H1 (cell line): ENCODE data around the gene NUDCD2. TPM values are rescaled to one million over a fixed set of nuclear protein-coding genes. Genes with fewer than 3 reads are reported as not detected.

ENCODE experiments used
- CTCF ChIA-PET: fragments of 300-600 bp; sonication (Branson Sonifier 250); formaldehyde crosslinking; loops from one replicate; lab custom pipeline; 2021; ENCODE audit not compliant: partially characterized antibody; lab: Charles Lee
- POLR2A ChIA-PET: fragments of 300-600 bp; sonication (Branson Sonifier 250); formaldehyde crosslinking; loops from one replicate; lab custom pipeline; 2021; ENCODE audit warnings: inconsistent platforms; ENCODE audit not compliant: partially characterized antibody; lab: Charles Lee
- DNase-seq, 2 experiments: peaks; one replicate each; pipeline versions ENCODE4 v3.0.0 to v3.0.0-alpha.2; 2010 to 2022; ENCODE audit warnings: low spot score in 2 of 2, low read depth in 1 of 2, mixed read lengths in 1 of 2
- FAIRE-seq: peaks from 2 replicates; lab custom pipeline; 2011; peaks lifted over from hg19 to GRCh38; lab: Jason Lieb, UNC
- H2AFZ ChIP-seq: 2 replicates; pipeline ENCODE4 v1.8.1; 2012; ENCODE audit warnings: low read length, inconsistent platforms
- H2AK5ac ChIP-seq: 2 replicates; pipeline ENCODE4 v1.6.1; 2013; ENCODE audit warnings: low read depth, low read length
- H2BK120ac ChIP-seq: replicated peaks from 2 replicates; pipeline ENCODE3; 2013; ENCODE audit warnings: low read depth, low read length, inconsistent platforms
- H2BK12ac ChIP-seq: 2 replicates; pipeline ENCODE4 v1.6.1; 2013; ENCODE audit warnings: low read depth, low read length
- H2BK15ac ChIP-seq: 2 replicates; pipeline ENCODE4 v1.6.1; 2013; ENCODE audit warnings: low read length
- H2BK20ac ChIP-seq: 2 replicates; pipeline ENCODE4 v1.6.1; 2013; ENCODE audit warnings: low read length
- H2BK5ac ChIP-seq: 2 replicates; pipeline ENCODE4 v1.6.1; 2013; ENCODE audit warnings: low read depth, low read length
- H3K14ac ChIP-seq: 2 replicates; pipeline ENCODE4 v1.6.1; 2013; ENCODE audit warnings: inconsistent platforms; ENCODE audit not compliant: insufficient read length
- H3K18ac ChIP-seq: 2 replicates; pipeline ENCODE4 v1.6.1; 2013; ENCODE audit warnings: low read length; ENCODE audit errors: extremely low read depth
- H3K23ac ChIP-seq: 2 replicates; pipeline ENCODE4 v1.6.1; 2013; ENCODE audit warnings: inconsistent platforms; ENCODE audit not compliant: insufficient read length
- H3K23me2 ChIP-seq: 2 replicates; pipeline ENCODE4 v1.6.1; 2013; ENCODE audit warnings: low read depth, low read length
- H3K27ac ChIP-seq: 2 replicates; pipeline ENCODE4 v1.6.1; 2011; ENCODE audit warnings: low read depth, low read length, inconsistent platforms
- H3K27me3 ChIP-seq, 4 experiments: replicated peaks in 1 of 4; 1 replicate in 1 of 4; 2 replicates in 3 of 4; pipeline versions ENCODE4 v1.6.1 to v1.8.1; 2011 to 2013; ENCODE audit warnings: low read length in 3 of 4, mild to moderate bottlenecking in 3 of 4, inconsistent platforms in 2 of 4, mixed read lengths in 2 of 4, moderate library complexity in 1 of 4; ENCODE audit not compliant: control insufficient read depth in 3 of 4, insufficient read depth in 3 of 4; ENCODE audit errors: extremely low read depth in 1 of 4
- H3K36me3 ChIP-seq, 4 experiments: 2 replicates each; pipeline versions ENCODE4 v1.6.1 to v1.8.1; 2011 to 2013; ENCODE audit warnings: mild to moderate bottlenecking in 4 of 4, low read length in 3 of 4, moderate library complexity in 2 of 4, control low read depth in 1 of 4, inconsistent platforms in 1 of 4; ENCODE audit not compliant: insufficient read depth in 4 of 4, control insufficient read depth in 2 of 4
- H3K4ac ChIP-seq: replicated peaks from 2 replicates; pipeline ENCODE3; 2013; ENCODE audit warnings: low read length, low read depth, mixed read lengths, inconsistent platforms; ENCODE audit not compliant: insufficient read length
- H3K4me1 ChIP-seq, 4 experiments: replicated peaks in 1 of 4; 1 replicate in 1 of 4; 2 replicates in 3 of 4; pipeline versions ENCODE4 v1.6.1 to v1.8.1; 2011 to 2013; ENCODE audit warnings: low read length in 3 of 4, inconsistent platforms in 2 of 4, mixed read lengths in 1 of 4; ENCODE audit not compliant: insufficient read depth in 4 of 4, control insufficient read depth in 3 of 4
- H3K4me2 ChIP-seq, 2 experiments: 2 replicates each; pipeline versions ENCODE4 v1.6.1 to v1.8.1; 2011 to 2013; ENCODE audit warnings: low read depth in 2 of 2, low read length in 2 of 2, control low read depth in 1 of 2, inconsistent platforms in 1 of 2, mild to moderate bottlenecking in 1 of 2; ENCODE audit not compliant: insufficient read depth in 1 of 2
- H3K4me3 ChIP-seq, 4 experiments: fragments of 200-600, 300-600 bp in 1 of 4; sonication (generic), shearing (Covaris generic), sonication (Bioruptor Twin) in 1 of 4; 2 replicates each; pipeline versions ENCODE4 v1.5.1 to v1.8.1; 2011 to 2016; ENCODE audit warnings: low read length in 4 of 4, low read depth in 3 of 4, control low read depth in 2 of 4, inconsistent platforms in 2 of 4, mild to moderate bottlenecking in 2 of 4, mixed read lengths in 1 of 4, moderate library complexity in 1 of 4; ENCODE audit not compliant: insufficient read depth in 2 of 4; ENCODE audit errors: extremely low read depth in 1 of 4
- H3K56ac ChIP-seq: replicated peaks from 2 replicates; pipeline ENCODE3; 2013; ENCODE audit warnings: low read depth, mild to moderate bottlenecking, mixed read lengths, low read length, inconsistent platforms; ENCODE audit not compliant: insufficient read length
- H3K79me1 ChIP-seq: 2 replicates; pipeline ENCODE4 v1.6.1; 2013; ENCODE audit warnings: low read depth, low read length, control low read depth
- H3K79me2 ChIP-seq, 2 experiments: 2 replicates each; pipeline versions ENCODE4 v1.6.1 to v1.8.1; 2012 to 2013; ENCODE audit warnings: low read length in 2 of 2, mild to moderate bottlenecking in 2 of 2, inconsistent platforms in 1 of 2; ENCODE audit not compliant: insufficient read depth in 2 of 2, control insufficient read depth in 1 of 2
- H3K9ac ChIP-seq, 4 experiments: replicated peaks in 1 of 4; 1 replicate in 1 of 4; 2 replicates in 3 of 4; pipeline versions ENCODE4 v1.6.1 to v1.8.1; 2011 to 2013; ENCODE audit warnings: low read depth in 3 of 4, low read length in 3 of 4, control low read depth in 2 of 4, mild to moderate bottlenecking in 2 of 4, moderate library complexity in 2 of 4, inconsistent platforms in 1 of 4; ENCODE audit errors: extremely low read depth in 1 of 4
- H3K9me3 ChIP-seq, 2 experiments: 2 replicates each; pipeline versions ENCODE4 v1.6.1 to v1.8.1; 2012 to 2013; ENCODE audit warnings: mild to moderate bottlenecking in 2 of 2, moderate library complexity in 2 of 2, control low read depth in 1 of 2, inconsistent platforms in 1 of 2, low read depth in 1 of 2, low read length in 1 of 2, mixed read lengths in 1 of 2; ENCODE audit not compliant: insufficient read depth in 2 of 2
- H4K20me1 ChIP-seq, 2 experiments: replicated peaks in 1 of 2; 2 replicates each; pipeline versions ENCODE3 to v1.8.1; 2011 to 2013; ENCODE audit warnings: inconsistent platforms in 2 of 2, low read length in 2 of 2, mild to moderate bottlenecking in 1 of 2; ENCODE audit not compliant: insufficient read depth in 2 of 2, control insufficient read depth in 1 of 2
- H4K5ac ChIP-seq: 2 replicates; pipeline ENCODE4 v1.6.1; 2013; ENCODE audit warnings: low read length, low read depth, mixed read lengths, inconsistent platforms; ENCODE audit not compliant: insufficient read length
- H4K8ac ChIP-seq: 2 replicates; pipeline ENCODE4 v1.8.0; 2013; ENCODE audit warnings: mild to moderate bottlenecking, moderate library complexity, low read length, inconsistent platforms; ENCODE audit not compliant: insufficient read depth; ENCODE audit errors: extremely low read depth
- H4K91ac ChIP-seq: replicated peaks from 2 replicates; pipeline ENCODE3; 2013; ENCODE audit warnings: low read length, mixed read lengths, inconsistent platforms; ENCODE audit not compliant: insufficient read length
- ASH2L ChIP-seq: fragments of 200-600, 300-600 bp; sonication (generic); IDR thresholded peaks from one replicate; pipeline ENCODE4 v1.7.1; 2017; ENCODE audit warnings: low read length
- CBX8 ChIP-seq: fragments of 300-800, 300-1000 bp; sonication (generic); IDR thresholded peaks from 2 replicates; pipeline ENCODE4 v1.7.1; 2016; ENCODE audit warnings: low read depth, low read length, borderline replicate concordance
- POLR2A ChIP-seq, 2 experiments: IDR thresholded peaks; 1 replicate in 1 of 2; 2 replicates in 1 of 2; pipeline ENCODE4 v1.6.1; 2011; ENCODE audit warnings: low read depth in 2 of 2, low read length in 2 of 2, mild to moderate bottlenecking in 2 of 2; ENCODE audit errors: control extremely low read depth in 1 of 2
- POLR2AphosphoS5 ChIP-seq: IDR thresholded peaks from 2 replicates; pipeline ENCODE4 v1.6.1; 2011; ENCODE audit warnings: low read depth, low read length
- SP4 ChIP-seq: IDR thresholded peaks from 2 replicates; pipeline ENCODE4 v1.6.1; 2012; ENCODE audit warnings: low read length, inconsistent platforms
- TAF1 ChIP-seq: IDR thresholded peaks from 2 replicates; pipeline ENCODE4 v1.6.1; 2011; ENCODE audit warnings: mild to moderate bottlenecking, low read depth, low read length
- WGBS, 2 experiments: shearing (Covaris generic) in 1 of 2; methylation state at CpG; one replicate each; pipeline versions ENCODE4 v1.1.6 to v1.1.7; 2013 to 2015; ENCODE audit warnings: low lambda C conversion rate in 2 of 2, mixed read lengths in 2 of 2, inconsistent platforms in 1 of 2, low coverage in 1 of 2, missing lambda C conversion rate in 1 of 2; ENCODE audit not compliant: insufficient replicate concordance in 2 of 2, insufficient coverage in 1 of 2, insufficient read length in 1 of 2; ENCODE audit errors: extremely low coverage in 1 of 2, missing lambda C conversion rate in 1 of 2; 5-methylcytosine and 5-hydroxymethylcytosine counted together
- polyA plus RNA-seq, 7 experiments: library from polyadenylated mRNA; depleted of rRNA in 3 of 7; stranded (reverse) in 5 of 7; unstranded in 2 of 7; fragments of >200 nt in 5 of 7; fragments of 200-250 nt in 2 of 7; gene quantifications; 1 replicate in 5 of 7; 2 replicates in 1 of 7; 4 replicates in 1 of 7; pipeline versions ENCODE4 v1.2.1 to v1.2.3, GENCODE V29; 2011 to 2013; ENCODE audit warnings: missing spikeins in 2 of 7, mixed read lengths in 2 of 7
- total RNA-seq: library from RNA; stranded (reverse); fragmentation: NEBNext Ultra II Directional; extraction: Animal tissue kit (Norgen Biotek cat#: 25700); gene quantifications from 2 replicates; pipeline ENCODE4 v1.2.1, GENCODE V29; 2021

Gene NUDCD2
- total and polyA plus RNA-seq, 2 of the 8 experiments (the other 6 are each of a cell fraction or from before 2014, with no cell fraction given), result 12.2 to 59.5 TPM

- Histone ChIP-seq H2BK12ac (no peak overlapping the region), H4K20me1 (peaks cover 7 to 14% of the 10 kb centered on the region in 2 experiments), H3K4me1 (peaks cover 0 to 3% (median 1%) of the 10 kb centered on the region in 4 experiments; a peak in 3 of 7 replicates), H3K23ac (no peak overlapping the region), H3K79me2 (peaks cover 20 to 48% of the 10 kb centered on the region in 2 experiments), H3K14ac (no peak overlapping the region), H3K36me3 (peaks cover 3 to 31% (median 20%) of the 10 kb centered on the region in 4 experiments; a peak in 7 of 8 replicates), H3K27ac (no peak overlapping the region), H3K27me3 (no peaks in the 10 kb centered on the region), H4K5ac (no peak overlapping the region), H3K9ac (peak overlapping the region in 1 of 4 experiments; percentile 16; a peak in 1 of 7 replicates), H4K8ac (no peak overlapping the region), H2BK5ac (no peak overlapping the region; the same call in 1 of the 2 replicates), H2BK120ac (no peak overlapping the region), H2AK5ac (no peak overlapping the region), H3K9me3 (no peaks in the 10 kb centered on the region), H2AFZ (no peak overlapping the region), H3K56ac (no peak overlapping the region), H2BK15ac (no peak overlapping the region), H3K4me2 (peak overlapping the region; percentile 65 to 85), H4K91ac (no peak overlapping the region), H3K23me2 (peaks cover 4% of the 10 kb centered on the region; the same call in 1 of the 2 replicates), H3K4me3 (peak overlapping the region; percentile 9 to 92 (median 87); a peak in 5 of 8 replicates), H3K18ac (no peak overlapping the region), H3K79me1 (no peaks in the 10 kb centered on the region), H2BK20ac (no peak overlapping the region), H3K4ac (no peak overlapping the region)
- FAIRE-seq, result no peak
- WGBS, 2 experiments, result 6% methylated on average over 6 of the region's 6 CpGs; no CpG with 5 or more reads in 1 of the 2 experiments
- TF ChIP-seq CBX8, result no peak
- peak; percentile 88; the same call in 1 of the 2 replicates for TF ChIP-seq TAF1
- no peak for TF ChIP-seq SP4
- peak in 1 of 2 experiments; percentile 89; a peak in 2 of 3 replicates for TF ChIP-seq POLR2A (IDR thresholded peaks at IDR 0.05; ENCODE audit: control extremely low read depth in 1 of 2, low read depth in 2 of 2, low read length in 2 of 2)
- peak; percentile 70 for TF ChIP-seq POLR2AphosphoS5
- peak; percentile 44 for TF ChIP-seq ASH2L
- ChIA-PET CTCF (interaction anchor here (0.5 to 1.9 kb wide), 2 partner anchors 28 to 257 kb away, joined by 4 to 6 read pairs; no protein-coding TSS in a partner anchor), POLR2A (interaction anchor here (1.2 to 9.0 kb wide), 7 partner anchors 14 to 79 kb away, joined by 4 to 189 read pairs (median 5); partner anchors contain the start of genes HMMR, MAT2B and NUDCD2)
- no peak for DNase-seq
Observed at GRCh38 chr5:163437011-163437308, 22.9 kb downstream of the NUDCD2 start.
